NCI-H1694 treated with DMSO at 0.1 percent for 48 hours (cell line): Measurements from ENCODE around the gene C16orf87.

Experiments used
- DNase-seq: peaks from one replicate; lab custom pipeline; 2025; lab: John Stamatoyannopoulos, UW

The C16orf87 gene

DNA sequence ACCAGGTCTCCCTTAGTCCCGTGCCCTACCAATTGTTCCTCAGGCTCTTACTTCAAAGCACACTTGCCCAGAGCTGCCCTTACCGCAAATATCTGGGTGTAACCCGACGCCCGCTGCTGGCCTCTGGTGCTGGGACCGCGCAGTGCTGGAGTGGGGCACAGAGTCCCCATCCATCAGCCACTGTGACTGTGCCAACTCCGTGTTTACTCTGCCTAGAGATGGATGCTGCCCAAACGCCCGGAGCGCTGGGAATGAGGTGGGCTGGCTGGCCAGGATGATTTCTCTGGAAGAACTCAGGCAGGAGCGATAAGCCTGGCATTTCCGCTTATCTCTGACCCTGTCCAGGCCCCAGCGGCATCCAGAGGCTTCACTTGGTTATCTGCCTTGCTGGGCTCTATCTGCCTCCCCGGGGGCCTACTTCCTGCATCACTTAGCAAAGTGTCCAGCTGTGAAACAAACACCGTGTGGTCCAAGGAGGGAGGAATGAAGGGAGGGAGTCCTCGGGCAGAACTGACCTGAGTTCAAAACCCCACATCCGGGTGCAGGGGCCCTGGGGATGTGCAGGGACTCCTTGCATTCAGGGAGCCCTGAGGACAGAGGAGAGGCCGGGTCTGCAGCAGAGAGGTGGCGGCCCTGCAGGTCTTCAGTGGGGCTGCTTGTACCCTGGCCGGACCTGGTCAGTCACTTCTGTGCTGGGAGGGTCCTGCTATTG is 73.5 kb downstream of the C16orf87 start:
- no peak for DNase-seq

DNA sequence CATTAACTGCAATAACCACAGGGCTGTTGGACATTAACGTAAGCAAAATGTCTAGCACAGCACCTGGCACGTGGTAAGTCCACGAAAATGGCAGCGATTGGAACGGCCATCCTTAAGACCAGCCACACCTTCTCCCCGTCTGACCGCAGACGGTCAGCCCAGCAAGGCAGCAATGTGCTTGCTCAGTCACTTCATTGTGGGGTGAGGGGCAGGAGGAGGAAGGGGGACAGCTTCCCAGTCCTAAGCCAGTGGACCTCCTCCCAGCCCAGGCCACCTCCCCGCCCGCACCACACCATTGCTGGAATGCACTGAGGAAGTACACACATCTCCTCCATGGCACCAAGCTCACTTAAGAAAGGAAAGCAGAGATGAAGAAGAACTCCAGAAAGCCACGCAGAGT is 74.2 kb downstream of the C16orf87 start:
- no peak for DNase-seq

DNA sequence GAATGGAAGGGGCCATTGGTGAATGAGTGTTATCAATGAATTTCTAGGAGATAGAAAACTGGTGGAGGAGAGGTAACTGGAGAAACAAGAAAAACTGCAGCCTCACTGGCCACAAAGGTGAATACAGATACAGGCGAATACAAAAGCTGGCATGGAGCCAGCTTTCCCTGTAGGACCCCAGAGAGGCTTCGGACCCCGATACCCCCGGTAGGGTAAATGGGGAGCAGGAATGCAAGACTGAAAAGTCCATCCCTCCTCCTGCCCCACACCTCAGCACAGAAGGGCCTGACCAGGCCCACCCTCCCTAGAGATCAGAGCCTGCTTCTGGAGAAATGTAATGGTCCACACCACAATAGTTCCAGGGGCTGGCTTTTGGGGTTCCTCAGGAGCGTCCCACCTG is 78.0 kb downstream of the C16orf87 start:
- DNase-seq, result no peak

DNA sequence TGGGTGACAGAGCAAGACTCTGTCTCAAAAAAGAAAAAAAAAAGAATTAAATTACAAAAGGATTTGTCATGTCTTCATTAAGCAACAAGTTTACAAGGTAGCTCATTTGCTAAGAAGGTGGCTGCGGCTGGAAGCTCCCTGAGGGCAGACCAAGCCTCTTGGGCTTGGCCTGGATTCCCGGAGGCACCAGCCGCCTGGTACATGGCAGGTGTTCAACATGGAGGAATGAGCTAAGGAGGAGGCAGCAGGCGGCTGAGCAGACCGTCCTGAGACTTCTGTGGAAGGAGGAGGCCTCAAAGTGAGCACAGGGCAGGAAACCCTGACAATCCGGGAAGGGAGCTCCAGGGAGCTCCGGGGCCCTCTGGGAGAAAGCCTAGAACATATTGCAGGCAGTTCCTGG is 79.6 kb downstream of the C16orf87 start:
- no peak for DNase-seq

DNA sequence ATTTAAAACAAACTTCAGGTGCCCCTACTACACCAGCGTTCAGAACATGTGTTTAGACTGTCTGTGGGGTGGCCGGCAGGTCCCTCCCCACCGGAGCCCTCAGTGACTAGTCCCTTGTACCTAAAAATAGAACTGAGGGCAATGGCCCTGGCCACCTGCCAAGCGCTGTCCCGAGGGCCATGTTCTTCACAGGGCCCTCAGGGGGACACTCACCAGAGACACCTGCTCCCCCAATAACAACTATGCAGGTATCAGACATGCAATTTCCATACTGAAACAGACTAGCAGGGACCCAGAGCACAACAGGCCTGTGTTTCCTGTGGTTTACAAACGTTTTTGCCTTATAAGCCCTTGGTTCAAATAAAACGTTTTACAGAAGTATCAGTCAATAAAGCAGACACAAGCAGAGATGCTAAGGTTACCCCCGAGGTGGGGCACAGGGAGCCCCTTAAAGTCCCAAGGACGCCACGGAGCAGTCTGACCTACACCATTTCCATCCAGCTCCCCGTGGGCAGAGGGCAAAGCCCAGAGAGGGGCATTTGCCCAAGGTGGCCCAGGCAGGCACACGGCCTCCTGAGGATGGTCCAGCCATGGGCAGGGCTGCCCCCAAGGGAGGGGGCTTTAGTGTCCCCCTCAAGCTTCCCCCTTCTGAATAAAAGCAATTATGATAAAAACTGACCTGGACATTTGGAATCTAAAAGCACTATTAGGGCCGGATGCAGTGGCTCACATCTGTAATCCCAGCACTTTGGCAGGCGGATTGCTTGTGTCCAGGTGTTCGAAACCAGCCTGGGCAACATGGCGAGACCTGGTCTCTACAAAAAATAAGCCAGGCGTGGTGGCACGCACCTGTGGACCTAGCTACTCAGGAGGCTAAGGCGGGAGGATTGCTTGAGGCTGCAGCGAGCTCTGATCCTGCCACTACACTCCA is 81.9 kb downstream of the C16orf87 start:
- no peak for DNase-seq

DNA sequence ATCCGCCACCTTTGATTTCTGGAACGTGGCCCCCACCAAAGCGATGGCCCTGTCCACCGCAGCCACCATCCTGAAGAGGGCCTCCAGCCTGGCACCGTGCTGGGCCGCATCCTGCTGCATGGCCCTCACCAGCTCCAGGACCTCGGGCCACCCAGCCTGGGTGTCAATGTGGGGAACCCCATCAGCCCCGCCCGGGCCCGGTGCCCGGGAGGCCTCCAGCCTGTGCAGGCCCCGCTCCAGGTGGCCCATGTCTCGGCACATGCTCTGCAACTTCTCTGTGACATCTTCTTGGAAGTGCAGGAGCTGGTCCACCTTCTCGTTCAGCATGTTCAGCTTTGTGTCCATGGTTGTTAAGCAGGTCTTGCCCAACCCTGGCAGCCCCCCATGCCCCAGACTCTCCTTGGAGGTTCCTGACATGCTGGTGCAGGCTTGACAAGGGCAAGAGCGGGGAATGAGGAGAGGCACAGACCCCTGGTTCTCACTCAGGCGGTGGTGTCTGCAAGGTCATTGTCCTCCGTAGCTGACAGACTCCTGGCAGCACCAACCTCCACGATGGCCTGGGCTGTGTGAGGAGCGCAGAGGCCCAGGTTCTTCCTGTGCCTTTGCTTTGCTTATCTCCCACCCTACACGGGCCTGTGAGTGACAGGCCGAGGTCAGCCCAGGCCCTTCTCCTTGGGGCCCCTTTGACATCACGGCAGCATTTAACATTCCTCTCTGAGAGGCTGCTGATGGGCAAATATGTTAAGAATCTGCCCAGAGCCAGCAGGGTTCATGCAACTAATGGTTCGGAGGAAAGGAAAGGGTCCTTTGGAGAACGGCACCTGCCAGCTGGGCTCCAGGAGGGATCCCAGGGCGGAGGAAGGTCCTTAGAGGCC is 83.0 kb downstream of the C16orf87 start, which contains the start of gene MYLK3:
Gene MYLK3 (minus strand): TSS at position 568 of the 875 bp plus-strand sequence. CDS start 151 bp downstream, at position 417.
- DNase-seq, result no peak

DNA sequence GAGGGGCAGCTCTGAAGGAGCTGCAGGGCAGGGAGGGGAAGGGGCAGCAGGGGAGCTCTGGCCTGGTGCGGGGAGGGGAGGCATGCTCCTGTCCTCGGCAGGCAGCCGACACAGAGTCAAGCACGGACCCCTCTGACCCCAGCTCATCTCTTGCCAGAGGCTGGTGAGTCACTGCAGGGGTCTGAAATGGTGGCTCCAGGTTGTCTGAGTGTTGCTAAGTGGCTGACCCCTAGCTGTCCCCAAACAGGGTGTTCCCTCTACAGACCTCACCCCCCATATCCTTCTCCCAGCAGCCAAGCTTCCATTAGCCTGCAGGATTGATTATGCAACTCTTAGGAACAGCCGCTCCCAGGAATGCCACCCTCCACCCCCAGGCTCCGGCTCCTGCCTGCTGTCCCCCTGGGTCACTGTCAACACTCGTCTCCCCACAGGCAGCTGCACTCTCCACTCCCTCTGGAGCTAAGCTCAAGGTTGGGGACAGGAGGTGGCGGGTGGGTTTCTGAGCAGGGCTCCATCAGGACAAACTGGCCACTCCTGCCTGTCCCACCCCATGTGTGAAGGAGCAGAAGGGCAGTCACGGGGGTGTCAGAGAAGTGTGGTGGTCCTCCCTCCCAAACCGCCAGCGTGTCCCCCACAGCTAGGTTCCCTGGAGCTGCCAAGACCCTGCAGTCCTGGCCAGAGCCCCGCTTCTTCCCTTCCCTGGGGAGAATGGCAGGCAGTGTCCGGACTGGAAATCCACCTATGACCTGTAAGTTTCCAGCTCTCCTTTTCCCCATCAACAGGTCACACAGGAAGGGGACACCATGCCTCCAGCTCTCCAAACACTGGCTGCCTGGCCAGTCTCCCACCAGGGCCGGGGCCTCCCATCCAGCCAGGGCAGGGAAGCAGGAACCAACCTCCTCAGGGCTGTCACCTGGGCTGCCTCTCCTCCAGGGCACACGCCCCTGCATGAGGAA is 83.9 kb downstream of the C16orf87 start:
- DNase-seq, result no peak
